Measurements from ENCODE around the gene RPRML. TPM values are rescaled to one million over a fixed set of nuclear protein-coding genes. Genes with fewer than 3 reads are reported as not detected.

RPRML gene
- total RNA-seq, 8 experiments from 2014 or later, result 0.18 to 1.1 (median 0.52) TPM; not detected in 2

- Histone ChIP-seq H3K27ac (no peak overlapping the region), H3K4me1 (replicated peaks in 1 of 2) (peaks cover 12 to 16% of the 10 kb centered on the region in 2 donors), H3K4me3 (no peak overlapping the region)
- ATAC-seq (replicated peaks in 6 of 8), result peak in 2 of 8 experiments; percentile 38 to 44
- 20 to 100% (median 62%) methylated on average over 1 to 4 of the region's 4 CpGs; no CpG with 5 or more reads in 2 of the 10 experiments for WGBS, 10 experiments
- in situ Hi-C loops (cut with MboI; ENCODE audit: low pct_unique_long_range_greater_than_20kb in 2 of 9, low sequenced_read_pairs in 9 of 9, unreplicated experiment in 9 of 9), result no loop called here
Measured at GRCh38 chr17:46930051-46930450, 49.0 kb downstream of the RPRML start.

- in situ Hi-C loops (cut with MboI; ENCODE audit: low pct_unique_long_range_greater_than_20kb in 2 of 9, low sequenced_read_pairs in 9 of 9, unreplicated experiment in 9 of 9), result no loop called here
- Histone ChIP-seq H3K27ac (no peak overlapping the region), H3K4me3 (no peak overlapping the region), H3K4me1 (replicated peaks in 1 of 2) (peaks cover 12 to 18% of the 10 kb centered on the region in 2 donors)
- ATAC-seq (replicated peaks in 6 of 8), result peak in 6 of 8 experiments; percentile 42 to 98 (median 61)
- WGBS, 10 experiments, result 5 to 93% (median 56%) methylated on average over 2 to 5 of the region's 6 CpGs; no CpG with 5 or more reads in 2 of the 10 experiments
Measured at GRCh38 chr17:46929413-46929812, 49.6 kb downstream of the RPRML start.

- Histone ChIP-seq H3K4me1 (replicated peaks in 1 of 2) (peaks cover 18 to 25% of the 10 kb centered on the region in 2 donors), H3K4me3 (no peak overlapping the region), H3K27ac (no peak overlapping the region)
- 50 to 100% (median 89%) methylated on average over 1 to 8 of the region's 10 CpGs for WGBS, 10 experiments
- in situ Hi-C loops (cut with MboI; ENCODE audit: low pct_unique_long_range_greater_than_20kb in 2 of 9, low sequenced_read_pairs in 9 of 9, unreplicated experiment in 9 of 9), result no loop called here
- ATAC-seq (replicated peaks in 6 of 8), result no peak
Measured at GRCh38 chr17:46928467-46929261, 50.4 kb downstream of the RPRML start.

Other genes starting within 250 kb of the RPRML start
- 10 to 100 TPM in 1 of 8 experiments, 1 to 10 TPM in 6, under 1 TPM in 1; 0.67 to 30.8 (median 2.1) TPM for gene WNT3, start 160.6 kb downstream of the RPRML start, total RNA-seq
- gene WNT9B, start 127.7 kb downstream of the RPRML start, total RNA-seq, result 1 to 10 TPM in 1 of 8 experiments, under 1 TPM in 5, not detected in 2; 0.14 to 1.4 (median 0.29) TPM
- 10 to 100 TPM; 32.2 to 77.0 (median 45.1) TPM for gene GOSR2, start 56.1 kb downstream of the RPRML start, total RNA-seq
- 10 to 100 TPM; 32.6 to 72.2 (median 53.3) TPM for gene CDC27, start 210.0 kb upstream of the RPRML start, total RNA-seq
- gene MYL4, start 230.1 kb upstream of the RPRML start, total RNA-seq, result under 1 TPM in 1 of 8 experiments, not detected in 7; 0.71 TPM

Data from motor neuron (in vitro differentiated cells).